AG10803 (cell line): ENCODE results near the gene GPSM1.
A peak's percentile ranks its signal among the peaks of the same experiment; 100 is the strongest.

ENCODE experiments used
- DNase-seq: peaks from one replicate; pipeline ENCODE4 v3.0.0; 2010; ENCODE audit warnings: low read depth
- H3K4me3 ChIP-seq: 2 replicates; pipeline ENCODE4 v1.5.1; 2011; ENCODE audit warnings: mild to moderate bottlenecking, low read length, control low read depth
- CTCF ChIP-seq: conservative IDR thresholded peaks from 2 replicates; pipeline ENCODE4 v1.5.1; 2011; ENCODE audit warnings: mild to moderate bottlenecking, low read length, control low read depth, inconsistent platforms

Gene GPSM1

GRCh38 chr9:136397643-136398042, 70.3 kb downstream of the GPSM1 start:
- TF ChIP-seq CTCF: no peak
- no peak for DNase-seq
- H3K4me3 ChIP-seq: no peak overlapping the region

GRCh38 chr9:136398286-136398685, 70.9 kb downstream of the GPSM1 start:
- no peak for DNase-seq
- no peak overlapping the region; the same call in 1 of the 2 replicates for H3K4me3 ChIP-seq
- TF ChIP-seq CTCF: no peak

GRCh38 chr9:136399176-136400037, 72.1 kb downstream of the GPSM1 start:
- TF ChIP-seq CTCF: no peak
- DNase-seq: no peak
- H3K4me3 ChIP-seq: peak overlapping the region; percentile 83

- DNase-seq: peak; percentile 77
- TF ChIP-seq CTCF: peak; percentile 47
- peak within 1 kb of the TSS; percentile 83 for H3K4me3 ChIP-seq
Measured at GRCh38 chr9:136400038-136400834, 72.9 kb downstream of the GPSM1 start, which contains the start of gene SNAPC4. Gene SNAPC4, minus strand, starts transcription at chr9:136400170. Its CDS starts 1,742 bp downstream, at chr9:136398428.

GRCh38 chr9:136401173-136401922, 74.0 kb downstream of the GPSM1 start:
- no peak for TF ChIP-seq CTCF
- H3K4me3 ChIP-seq: no peak overlapping the region
- DNase-seq: no peak

GRCh38 chr9:136402067-136402466, 74.7 kb downstream of the GPSM1 start:
- no peak for DNase-seq
- no peak for TF ChIP-seq CTCF
- no peak overlapping the region for H3K4me3 ChIP-seq
